HEK293 (cell line): Measurements from ENCODE around the gene FADS3.

ENCODE experiments used
- CTCF ChIA-PET: fragments of 350-600 bp; formaldehyde crosslinking; extraction: SDS; loops from one replicate; lab custom pipeline; 2021; ENCODE audit warnings: antibody characterized with exemption; lab: Yijun Ruan, JAX
- POLR2A ChIA-PET: fragments of 300-600 bp; formaldehyde crosslinking; extraction: SDS; loops from one replicate; lab custom pipeline; 2020; ENCODE audit warnings: antibody characterized with exemption, inconsistent platforms; lab: Yijun Ruan, JAX
- H3K27ac ChIP-seq: fragments of 200-500 bp; sonication (Bioruptor generic); 2 replicates; pipeline ENCODE4 v1.5.1; 2014; ENCODE audit warnings: low read depth, low read length, control low read depth, inconsistent platforms; ENCODE audit errors: extremely low read depth
- H3K36me3 ChIP-seq, 2 experiments: fragments of 200-500 bp in 1 of 2; sonication (Bioruptor generic) in 1 of 2; 1 replicate in 1 of 2; 2 replicates in 1 of 2; pipeline ENCODE4 v1.5.1; 2014 to 2017; ENCODE audit warnings: inconsistent platforms in 2 of 2, low read length in 2 of 2; ENCODE audit not compliant: control insufficient read depth in 2 of 2, insufficient read depth in 1 of 2
- H3K4me1 ChIP-seq: fragments of 200-500 bp; sonication (Bioruptor generic); 2 replicates; pipeline ENCODE4 v1.5.1; 2014; ENCODE audit warnings: mild to moderate bottlenecking, low read length, inconsistent platforms; ENCODE audit not compliant: control insufficient read depth, insufficient read depth
- H3K4me3 ChIP-seq: 2 replicates; pipeline ENCODE4 v1.5.1; 2011; ENCODE audit warnings: low read depth, mild to moderate bottlenecking, control low read depth, low read length, moderate library complexity
- H3K9me3 ChIP-seq: fragments of 200-500 bp; sonication (Bioruptor generic); 2 replicates; pipeline ENCODE4 v1.5.1; 2014; ENCODE audit warnings: low read depth, low read length, inconsistent platforms; ENCODE audit not compliant: control insufficient read depth, insufficient read depth
- GLI2 ChIP-seq: fragments of 450-650 bp; formaldehyde crosslinking; IDR thresholded peaks from 2 replicates; pipeline ENCODE4; 2017; ENCODE audit warnings: missing biosample characterization, missing genetic modification characterization, low read depth, borderline replicate concordance
- KLF16 ChIP-seq: fragments of 450-650 bp; formaldehyde crosslinking; IDR thresholded peaks from 2 replicates; pipeline ENCODE4 v1.5.1; 2017; ENCODE audit warnings: missing biosample characterization, missing genetic modification characterization
- KLF7 ChIP-seq: fragments of 450-650 bp; formaldehyde crosslinking; IDR thresholded peaks from 2 replicates; pipeline ENCODE4 v1.5.1; 2016; ENCODE audit warnings: missing biosample characterization, missing genetic modification characterization, borderline replicate concordance
- PRDM1 ChIP-seq: fragments of 450-650 bp; formaldehyde crosslinking; IDR thresholded peaks from 2 replicates; pipeline ENCODE4; 2016; ENCODE audit warnings: missing biosample characterization, missing genetic modification characterization
- SALL2 ChIP-seq: fragments of 450-650 bp; formaldehyde crosslinking; IDR thresholded peaks from 2 replicates; pipeline ENCODE4 v1.5.0; 2017; ENCODE audit warnings: missing biosample characterization, mild to moderate bottlenecking, missing genetic modification characterization, borderline replicate concordance
- SP3 ChIP-seq: fragments of 450-650 bp; formaldehyde crosslinking; IDR thresholded peaks from 2 replicates; pipeline ENCODE4 v1.5.1; 2016; ENCODE audit warnings: missing biosample characterization, missing genetic modification characterization
- ZBTB7A ChIP-seq: fragments of 450-650 bp; formaldehyde crosslinking; IDR thresholded peaks from 2 replicates; pipeline ENCODE4 v1.5.1; 2016; ENCODE audit warnings: low read depth, missing biosample characterization, missing genetic modification characterization
- ZFHX2 ChIP-seq: fragments of 450-650 bp; formaldehyde crosslinking; conservative IDR thresholded peaks from 2 replicates; pipeline ENCODE4 v1.5.1; 2016; ENCODE audit warnings: missing biosample characterization, missing genetic modification characterization
- ZNF174 ChIP-seq: fragments of 450-650 bp; formaldehyde crosslinking; IDR thresholded peaks from 2 replicates; pipeline ENCODE4 v1.5.0; 2017; ENCODE audit warnings: missing biosample characterization, mild to moderate bottlenecking, missing genetic modification characterization
- ZNF19 ChIP-seq: fragments of 450-650 bp; formaldehyde crosslinking; IDR thresholded peaks from 2 replicates; pipeline ENCODE4; 2016; ENCODE audit warnings: missing biosample characterization, missing genetic modification characterization, low read depth
- ZNF341 ChIP-seq: fragments of 450-650 bp; formaldehyde crosslinking; IDR thresholded peaks from 2 replicates; pipeline ENCODE4; 2016; ENCODE audit warnings: low read depth, missing biosample characterization, missing genetic modification characterization
- ZNF394 ChIP-seq: fragments of 450-650 bp; formaldehyde crosslinking; IDR thresholded peaks from 2 replicates; pipeline ENCODE4 v1.5.1; 2016; ENCODE audit warnings: missing biosample characterization, missing genetic modification characterization, mild to moderate bottlenecking, moderate library complexity, borderline replicate concordance
- ZNF433 ChIP-seq: fragments of 450-650 bp; formaldehyde crosslinking; IDR thresholded peaks from 2 replicates; pipeline ENCODE4 v1.5.1; 2016; ENCODE audit warnings: missing biosample characterization, missing genetic modification characterization, low read depth
- ZNF549 ChIP-seq: fragments of 450-650 bp; IDR thresholded peaks from 2 replicates; pipeline ENCODE4 v1.5.1; 2018; ENCODE audit warnings: missing biosample characterization, missing genetic modification characterization, mild to moderate bottlenecking, inconsistent platforms, moderate library complexity
- ZNF610 ChIP-seq: fragments of 450-650 bp; formaldehyde crosslinking; IDR thresholded peaks from 2 replicates; pipeline ENCODE4 v1.5.1; 2016; ENCODE audit warnings: missing biosample characterization, missing genetic modification characterization, borderline replicate concordance
- ZNF670 ChIP-seq: fragments of 450-650 bp; formaldehyde crosslinking; IDR thresholded peaks from 2 replicates; pipeline ENCODE4 v1.5.1; 2016; ENCODE audit warnings: missing biosample characterization, missing genetic modification characterization, low read depth
- ZNF776 ChIP-seq: fragments of 450-650 bp; formaldehyde crosslinking; IDR thresholded peaks from 2 replicates; pipeline ENCODE4 v1.5.0; 2017; ENCODE audit warnings: missing biosample characterization, missing genetic modification characterization, borderline replicate concordance
- ZSCAN30 ChIP-seq: fragments of 450-650 bp; IDR thresholded peaks from 2 replicates; pipeline ENCODE4 v1.5.1; 2018; ENCODE audit warnings: missing biosample characterization, mild to moderate bottlenecking, missing genetic modification characterization, moderate library complexity
- ZXDB ChIP-seq: fragments of 450-650 bp; formaldehyde crosslinking; IDR thresholded peaks from 2 replicates; pipeline ENCODE4 v1.5.1; 2016; ENCODE audit warnings: missing biosample characterization, missing genetic modification characterization
- TF ChIP-seq, protein P1 (sequence below): fragments of 450-650 bp; formaldehyde crosslinking; IDR thresholded peaks from 2 replicates; pipeline ENCODE4 v1.5.1; 2016; ENCODE audit warnings: missing biosample characterization, missing genetic modification characterization
- TF ChIP-seq, protein P2 (sequence below): fragments of 450-650 bp; formaldehyde crosslinking; IDR thresholded peaks from 2 replicates; pipeline ENCODE4 v1.5.1; 2017; ENCODE audit warnings: missing biosample characterization, missing genetic modification characterization
- TF ChIP-seq, protein P3 (sequence below): fragments of 450-650 bp; formaldehyde crosslinking; IDR thresholded peaks from 2 replicates; pipeline ENCODE4 v1.5.1; 2016; ENCODE audit warnings: missing biosample characterization, missing genetic modification characterization

The FADS3 gene

DNA sequence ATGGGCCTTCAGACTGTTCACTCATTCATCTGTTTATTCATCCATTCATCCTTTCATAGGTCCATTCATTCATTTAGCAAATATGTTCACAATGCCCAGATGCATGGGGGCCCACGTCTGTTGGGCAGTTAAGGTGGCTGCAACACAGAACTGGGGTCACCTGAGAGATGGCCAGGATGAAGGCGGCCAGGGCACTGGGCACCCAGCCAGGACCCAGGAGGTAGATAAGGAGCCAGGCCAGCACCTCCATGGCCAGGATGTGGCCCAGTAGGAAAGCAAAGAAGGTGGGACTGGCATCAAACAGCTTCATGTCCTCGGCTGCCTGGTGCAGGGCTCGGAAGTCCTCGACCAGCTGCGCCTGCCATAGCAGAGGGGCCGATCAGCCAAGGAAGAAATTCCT, 12.2 kb downstream of the FADS3 start:
- Histone ChIP-seq H3K36me3 (no peaks in the 10 kb centered on the region), H3K27ac (no peak overlapping the region), H3K4me1 (no peaks in the 10 kb centered on the region), H3K9me3 (no peaks in the 10 kb centered on the region), H3K4me3 (no peak overlapping the region)
- ChIA-PET POLR2A (interaction anchor here (0.5 to 1.3 kb wide), 2 partner anchors 13 to 71 kb away, joined by 3 to 4 read pairs; no protein-coding TSS in a partner anchor), CTCF (interaction anchor here (0.8 to 7.0 kb wide), 6 partner anchors 8 to 203 kb away, joined by 3 to 48 read pairs (median 4); no protein-coding TSS in a partner anchor)
- TF ChIP-seq GLI2 (tag by site-specific recombination) (no peak), ZBTB7A (tag by site-specific recombination) (no peak), ZNF670 (tag by site-specific recombination) (no peak), ZNF394 (tag by site-specific recombination) (no peak), ZNF19 (tag by site-specific recombination) (no peak)
- TF ChIP-seq, protein P1, sequence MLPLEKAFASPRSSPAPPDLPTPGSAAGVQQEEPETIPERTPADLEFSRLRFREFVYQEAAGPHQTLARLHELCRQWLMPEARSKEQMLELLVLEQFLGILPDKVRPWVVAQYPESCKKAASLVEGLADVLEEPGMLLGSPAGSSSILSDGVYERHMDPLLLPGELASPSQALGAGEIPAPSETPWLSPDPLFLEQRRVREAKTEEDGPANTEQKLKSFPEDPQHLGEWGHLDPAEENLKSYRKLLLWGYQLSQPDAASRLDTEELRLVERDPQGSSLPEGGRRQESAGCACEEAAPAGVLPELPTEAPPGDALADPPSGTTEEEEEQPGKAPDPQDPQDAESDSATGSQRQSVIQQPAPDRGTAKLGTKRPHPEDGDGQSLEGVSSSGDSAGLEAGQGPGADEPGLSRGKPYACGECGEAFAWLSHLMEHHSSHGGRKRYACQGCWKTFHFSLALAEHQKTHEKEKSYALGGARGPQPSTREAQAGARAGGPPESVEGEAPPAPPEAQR (tag by site-specific recombination) = no peak
- TF ChIP-seq, all 188 proteins: peak for 0

DNA sequence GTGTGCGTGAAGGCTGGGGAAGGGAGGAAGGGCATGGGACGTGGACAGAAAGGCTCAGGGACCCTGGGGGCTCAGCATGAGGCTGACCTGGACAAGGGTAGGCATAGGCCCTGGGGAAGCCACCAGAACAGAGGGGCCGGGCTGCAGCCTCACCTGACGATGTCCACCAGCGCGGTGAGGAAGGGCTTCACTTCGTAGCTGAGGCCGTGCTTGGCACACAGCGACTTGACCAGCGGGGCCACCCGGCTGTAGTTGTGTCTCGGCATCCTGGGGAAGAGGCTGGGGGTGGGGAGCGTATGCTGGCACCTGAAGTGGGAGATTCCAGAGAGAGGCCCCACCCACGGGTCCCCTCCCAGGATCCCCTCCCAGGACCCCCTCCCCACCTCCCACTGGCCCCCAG, 15.6 kb downstream of the FADS3 start:
- no peak overlapping the region for H3K4me3 ChIP-seq
- POLR2A ChIA-PET = interaction anchor here (0.7 kb wide), 1 partner anchor 500 kb away, joined by 5 read pairs; no protein-coding TSS in a partner anchor
- TF ChIP-seq, protein P2, sequence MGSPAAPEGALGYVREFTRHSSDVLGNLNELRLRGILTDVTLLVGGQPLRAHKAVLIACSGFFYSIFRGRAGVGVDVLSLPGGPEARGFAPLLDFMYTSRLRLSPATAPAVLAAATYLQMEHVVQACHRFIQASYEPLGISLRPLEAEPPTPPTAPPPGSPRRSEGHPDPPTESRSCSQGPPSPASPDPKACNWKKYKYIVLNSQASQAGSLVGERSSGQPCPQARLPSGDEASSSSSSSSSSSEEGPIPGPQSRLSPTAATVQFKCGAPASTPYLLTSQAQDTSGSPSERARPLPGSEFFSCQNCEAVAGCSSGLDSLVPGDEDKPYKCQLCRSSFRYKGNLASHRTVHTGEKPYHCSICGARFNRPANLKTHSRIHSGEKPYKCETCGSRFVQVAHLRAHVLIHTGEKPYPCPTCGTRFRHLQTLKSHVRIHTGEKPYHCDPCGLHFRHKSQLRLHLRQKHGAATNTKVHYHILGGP = no peak
- no peak for TF ChIP-seq ZBTB7A (tag by site-specific recombination)
- no peak for TF ChIP-seq ZFHX2 (tag by site-specific recombination)
- TF ChIP-seq ZNF433 (tag by site-specific recombination) = no peak
- no peak for TF ChIP-seq KLF7 (tag by site-specific recombination)
- no peaks in the 10 kb centered on the region for H3K36me3 ChIP-seq
- no peaks in the 10 kb centered on the region for H3K4me1 ChIP-seq
- no peaks in the 10 kb centered on the region for H3K9me3 ChIP-seq
- CTCF ChIA-PET = interaction anchor here (0.6 to 1.9 kb wide), 5 partner anchors 8 to 232 kb away, joined by 3 to 10 read pairs (median 4); no protein-coding TSS in a partner anchor
- H3K27ac ChIP-seq = no peak overlapping the region

DNA sequence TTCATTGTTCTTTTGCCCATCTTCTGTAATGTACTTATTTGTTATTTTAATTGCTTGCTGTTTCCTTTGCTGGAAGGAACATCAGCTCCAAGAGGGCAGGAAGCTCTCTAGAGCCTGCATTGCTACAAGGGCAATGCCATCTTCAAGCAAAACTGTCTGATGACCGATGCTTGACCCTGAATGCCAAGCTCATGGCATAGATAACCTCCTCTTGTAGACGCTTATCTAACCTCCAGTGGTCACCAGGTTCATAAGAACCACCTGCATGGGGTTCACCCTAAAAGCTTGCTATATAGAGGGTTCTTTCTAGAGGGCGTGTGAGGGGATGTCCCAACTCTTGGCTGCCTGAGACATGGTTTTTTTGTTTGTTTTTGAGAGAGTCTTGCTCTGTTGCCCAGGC, 16.5 kb downstream of the FADS3 start:
- TF ChIP-seq SP3 (tag by site-specific recombination) (no peak), ZNF610 (tag by site-specific recombination) (no peak), ZNF174 (tag by site-specific recombination) (no peak), ZNF549 (tag by site-specific recombination) (no peak), ZSCAN30 (tag by site-specific recombination) (no peak), ZXDB (tag by site-specific recombination) (no peak), KLF16 (no peak), ZNF341 (tag by site-specific recombination) (no peak), SALL2 (no peak), PRDM1 (tag by site-specific recombination) (no peak), ZNF776 (tag by site-specific recombination) (no peak)
- TF ChIP-seq, protein P3, sequence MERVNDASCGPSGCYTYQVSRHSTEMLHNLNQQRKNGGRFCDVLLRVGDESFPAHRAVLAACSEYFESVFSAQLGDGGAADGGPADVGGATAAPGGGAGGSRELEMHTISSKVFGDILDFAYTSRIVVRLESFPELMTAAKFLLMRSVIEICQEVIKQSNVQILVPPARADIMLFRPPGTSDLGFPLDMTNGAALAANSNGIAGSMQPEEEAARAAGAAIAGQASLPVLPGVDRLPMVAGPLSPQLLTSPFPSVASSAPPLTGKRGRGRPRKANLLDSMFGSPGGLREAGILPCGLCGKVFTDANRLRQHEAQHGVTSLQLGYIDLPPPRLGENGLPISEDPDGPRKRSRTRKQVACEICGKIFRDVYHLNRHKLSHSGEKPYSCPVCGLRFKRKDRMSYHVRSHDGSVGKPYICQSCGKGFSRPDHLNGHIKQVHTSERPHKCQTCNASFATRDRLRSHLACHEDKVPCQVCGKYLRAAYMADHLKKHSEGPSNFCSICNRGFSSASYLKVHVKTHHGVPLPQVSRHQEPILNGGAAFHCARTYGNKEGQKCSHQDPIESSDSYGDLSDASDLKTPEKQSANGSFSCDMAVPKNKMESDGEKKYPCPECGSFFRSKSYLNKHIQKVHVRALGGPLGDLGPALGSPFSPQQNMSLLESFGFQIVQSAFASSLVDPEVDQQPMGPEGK (tag by site-specific recombination) = no peak
- ChIA-PET POLR2A (interaction anchor here (0.6 kb wide), 2 partner anchors 54 to 82 kb away, joined by 3 to 4 read pairs; partner anchors contain the start of genes FEN1 and TMEM258), CTCF (interaction anchor here (0.6 to 6.4 kb wide), 7 partner anchors 9 to 233 kb away, joined by 3 to 64 read pairs (median 4); no protein-coding TSS in a partner anchor)
- Histone ChIP-seq H3K4me3 (no peak overlapping the region), H3K9me3 (no peaks in the 10 kb centered on the region), H3K36me3 (no peaks in the 10 kb centered on the region), H3K4me1 (no peaks in the 10 kb centered on the region), H3K27ac (no peak overlapping the region)
